H1 (cell line): Measurements from ENCODE around the gene ABCA5. TPM values are rescaled to one million over a fixed set of nuclear protein-coding genes. Genes with fewer than 3 reads are reported as not detected.

Source experiments
- CEBPB ChIP-seq: IDR thresholded peaks from 2 replicates; pipeline ENCODE4 v1.6.1; 2012; ENCODE audit warnings: low read depth, low read length
- CHD7 ChIP-seq: fragments of 300-600 bp; sonication (generic); IDR thresholded peaks from 2 replicates; pipeline ENCODE4 v1.7.1; 2012; ENCODE audit warnings: low read length, moderate library complexity, mild to moderate bottlenecking, inconsistent platforms; ENCODE audit not compliant: insufficient replicate concordance
- SIN3A ChIP-seq, 2 experiments: IDR thresholded peaks in 1 of 2; conservative IDR thresholded peaks in 1 of 2; 2 replicates each; pipeline ENCODE4 v1.6.1; 2011 to 2012; ENCODE audit warnings: low read length in 2 of 2, improper control_type of control experiment in 1 of 2, low read depth in 1 of 2, mild to moderate bottlenecking in 1 of 2
- SP2 ChIP-seq: IDR thresholded peaks from 2 replicates; pipeline ENCODE4 v1.6.1; 2012; ENCODE audit warnings: mild to moderate bottlenecking, low read length, inconsistent platforms
- TBP ChIP-seq: IDR thresholded peaks from 2 replicates; pipeline ENCODE4 v1.6.1; 2011; ENCODE audit warnings: low read depth, low read length, improper control_type of control experiment
- ZNF274 ChIP-seq: IDR thresholded peaks from 2 replicates; pipeline ENCODE4 v1.7.0; 2012; ENCODE audit warnings: low read length, borderline replicate concordance; ENCODE audit errors: extremely low read depth
- polyA plus RNA-seq, 7 experiments: library from polyadenylated mRNA; depleted of rRNA in 3 of 7; stranded (reverse) in 5 of 7; unstranded in 2 of 7; fragments of >200 nt in 5 of 7; fragments of 200-250 nt in 2 of 7; gene quantifications; 1 replicate in 5 of 7; 2 replicates in 1 of 7; 4 replicates in 1 of 7; pipeline versions ENCODE4 v1.2.1 to v1.2.3, GENCODE V29; 2011 to 2013; ENCODE audit warnings: missing spikeins in 2 of 7, mixed read lengths in 2 of 7
- total RNA-seq: library from RNA; stranded (reverse); fragmentation: NEBNext Ultra II Directional; extraction: Animal tissue kit (Norgen Biotek cat#: 25700); gene quantifications from 2 replicates; pipeline ENCODE4 v1.2.1, GENCODE V29; 2021

The ABCA5 gene
- total and polyA plus RNA-seq, 2 of the 8 experiments (the other 6 are each of a cell fraction or from before 2014, with no cell fraction given) = 1.3 to 4.1 TPM

GRCh38 chr17:69325518-69326376 is 1.2 kb downstream of the ABCA5 start (continued):
- TF ChIP-seq CHD7 (no peak), TBP (no peak), ZNF274 (no peak), SIN3A (conservative IDR thresholded peaks at IDR 0.05 in 1 of 2, IDR thresholded peaks at IDR 0.05 in 1 of 2; ENCODE audit: low read depth in 1 of 2, low read length in 2 of 2) (no peak), CEBPB (no peak), SP2 (no peak)
